ENCODE data around the gene TNS4. TPM values are rescaled to one million over a fixed set of nuclear protein-coding genes. Genes with fewer than 3 reads are reported as not detected.

TNS4 gene
- total RNA-seq, 2 experiments from 2014 or later: 7.3 to 7.6 TPM

DNA sequence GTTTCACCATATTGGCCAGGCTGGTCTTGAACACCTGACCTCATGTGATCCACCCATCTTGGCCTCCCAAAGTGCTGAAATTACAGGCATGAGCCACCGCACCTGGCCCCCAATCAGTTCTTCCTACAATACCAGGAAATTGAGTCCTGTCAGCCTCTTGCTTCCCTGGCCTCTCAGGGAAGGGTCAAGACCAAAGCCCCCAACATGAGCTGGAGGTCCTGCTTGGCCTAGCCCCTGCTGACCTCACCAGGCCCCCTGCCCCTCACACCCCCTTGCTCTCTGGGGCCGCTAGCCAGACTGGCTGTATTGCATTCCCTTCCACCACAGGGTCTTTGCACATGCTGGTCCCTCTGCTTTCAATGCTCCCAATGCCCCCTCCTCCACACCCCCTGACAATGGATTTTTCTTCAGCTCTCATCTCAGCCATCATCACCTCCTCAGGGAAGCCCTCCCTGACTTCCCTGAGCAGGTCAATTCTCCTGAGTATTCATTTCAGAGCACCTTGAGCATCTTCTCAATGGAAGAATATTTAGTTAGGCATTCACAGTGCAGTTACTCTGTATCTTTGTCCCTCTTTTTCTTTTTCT, 34.0 kb downstream of the TNS4 start:
- Mint-ChIP-seq H3K27ac (no peak overlapping the region), H3K9me3 (no peaks in the 10 kb centered on the region), H3K27me3 (peaks cover 4% of the 10 kb centered on the region), H3K36me3 (no peaks in the 10 kb centered on the region), H3K4me3 (no peak overlapping the region), H3K4me1 (no peaks in the 10 kb centered on the region)
- DNase-seq: no peak

DNA sequence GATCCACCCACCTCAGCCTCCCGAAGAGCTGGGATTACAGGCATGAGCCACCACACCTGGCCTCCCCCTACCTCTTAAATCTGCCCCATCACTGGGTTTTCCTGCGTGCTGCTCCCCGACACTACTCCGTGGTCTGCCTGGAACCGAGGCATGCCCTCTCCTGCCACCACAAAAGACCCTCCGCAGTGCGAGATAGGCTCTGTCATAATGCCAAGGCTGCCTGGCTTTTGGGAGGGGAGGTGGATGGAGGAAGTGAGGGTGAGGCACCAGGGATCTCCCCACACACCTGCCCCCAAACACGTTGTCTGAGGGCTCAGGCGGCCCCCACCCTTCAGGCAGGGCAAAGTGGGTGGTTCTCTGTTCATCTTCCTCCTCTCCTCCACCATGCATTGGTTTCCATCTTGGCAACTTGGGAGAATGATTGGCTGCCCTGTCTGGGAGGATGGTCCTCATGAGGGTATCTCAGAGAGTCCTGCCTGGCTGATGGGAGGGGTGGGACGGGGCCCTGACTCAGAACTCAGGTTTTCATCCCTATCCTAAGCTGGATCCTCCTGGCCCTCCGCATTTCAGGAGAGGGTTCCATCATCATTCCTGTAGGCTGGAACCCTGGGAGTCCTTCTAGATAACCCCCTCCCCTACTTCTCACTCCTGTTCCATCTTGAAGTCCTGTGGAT, 35.0 kb downstream of the TNS4 start:
- H3K27me3 Mint-ChIP-seq: peaks cover 4% of the 10 kb centered on the region
- no peak overlapping the region for H3K27ac Mint-ChIP-seq
- no peaks in the 10 kb centered on the region for H3K9me3 Mint-ChIP-seq
- no peaks in the 10 kb centered on the region for H3K4me1 Mint-ChIP-seq
- H3K36me3 Mint-ChIP-seq: no peaks in the 10 kb centered on the region
- no peak overlapping the region for H3K4me3 Mint-ChIP-seq
- DNase-seq: no peak

DNA sequence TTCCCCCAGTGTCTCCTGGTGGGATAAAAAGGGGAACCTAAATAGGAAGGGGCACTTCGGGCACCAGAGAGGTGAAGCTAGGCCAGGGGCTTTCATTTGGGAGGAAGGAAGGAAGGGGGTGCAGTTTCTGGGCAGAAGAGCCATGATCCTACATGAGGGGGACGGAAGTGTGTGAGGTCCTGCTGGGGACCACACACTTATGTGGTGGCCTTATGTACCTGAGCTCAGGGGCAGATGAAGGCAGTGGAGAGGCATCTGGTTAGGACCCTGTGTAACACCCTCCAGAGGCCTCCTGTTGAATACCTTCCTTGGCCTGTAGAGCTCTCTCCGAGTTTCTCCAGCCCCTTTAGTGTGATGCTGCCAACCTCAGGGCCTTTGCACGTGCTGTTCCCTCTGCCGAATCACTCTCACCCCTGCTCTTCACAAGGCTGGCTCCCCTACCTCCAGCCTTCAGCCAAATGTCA, 37.0 kb downstream of the TNS4 start:
- no peak overlapping the region for H3K27ac Mint-ChIP-seq
- H3K9me3 Mint-ChIP-seq: no peaks in the 10 kb centered on the region
- DNase-seq: no peak
- H3K4me1 Mint-ChIP-seq: no peaks in the 10 kb centered on the region
- no peaks in the 10 kb centered on the region for H3K36me3 Mint-ChIP-seq
- no peak overlapping the region for H3K4me3 Mint-ChIP-seq
- peaks cover 4% of the 10 kb centered on the region for H3K27me3 Mint-ChIP-seq

DNA sequence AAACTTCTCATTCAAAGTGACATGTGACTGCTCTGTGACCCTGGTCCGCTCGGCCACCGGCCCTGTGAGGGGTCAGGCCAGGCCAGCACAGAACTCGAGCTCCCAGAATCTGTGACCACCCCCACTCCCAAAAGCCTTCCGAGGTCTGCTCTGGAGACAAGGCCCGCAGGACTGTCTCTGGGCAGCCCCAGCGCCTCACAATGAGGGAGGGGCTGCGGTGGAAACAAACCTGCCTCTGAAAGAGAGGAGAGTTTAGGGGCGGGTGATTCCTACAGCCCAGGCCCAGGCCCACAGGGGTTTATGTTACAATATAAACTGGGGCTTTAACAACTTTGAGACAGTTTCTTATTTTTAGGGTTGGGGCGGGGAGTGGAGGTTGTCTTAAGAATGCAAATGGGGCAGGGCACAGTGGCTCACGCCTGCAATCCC, 38.3 kb downstream of the TNS4 start:
- no peaks in the 10 kb centered on the region for H3K9me3 Mint-ChIP-seq
- no peak overlapping the region for H3K4me3 Mint-ChIP-seq
- DNase-seq: no peak
- no peak overlapping the region for H3K27ac Mint-ChIP-seq
- no peaks in the 10 kb centered on the region for H3K4me1 Mint-ChIP-seq
- H3K27me3 Mint-ChIP-seq: peaks cover 4% of the 10 kb centered on the region
- no peaks in the 10 kb centered on the region for H3K36me3 Mint-ChIP-seq

DNA sequence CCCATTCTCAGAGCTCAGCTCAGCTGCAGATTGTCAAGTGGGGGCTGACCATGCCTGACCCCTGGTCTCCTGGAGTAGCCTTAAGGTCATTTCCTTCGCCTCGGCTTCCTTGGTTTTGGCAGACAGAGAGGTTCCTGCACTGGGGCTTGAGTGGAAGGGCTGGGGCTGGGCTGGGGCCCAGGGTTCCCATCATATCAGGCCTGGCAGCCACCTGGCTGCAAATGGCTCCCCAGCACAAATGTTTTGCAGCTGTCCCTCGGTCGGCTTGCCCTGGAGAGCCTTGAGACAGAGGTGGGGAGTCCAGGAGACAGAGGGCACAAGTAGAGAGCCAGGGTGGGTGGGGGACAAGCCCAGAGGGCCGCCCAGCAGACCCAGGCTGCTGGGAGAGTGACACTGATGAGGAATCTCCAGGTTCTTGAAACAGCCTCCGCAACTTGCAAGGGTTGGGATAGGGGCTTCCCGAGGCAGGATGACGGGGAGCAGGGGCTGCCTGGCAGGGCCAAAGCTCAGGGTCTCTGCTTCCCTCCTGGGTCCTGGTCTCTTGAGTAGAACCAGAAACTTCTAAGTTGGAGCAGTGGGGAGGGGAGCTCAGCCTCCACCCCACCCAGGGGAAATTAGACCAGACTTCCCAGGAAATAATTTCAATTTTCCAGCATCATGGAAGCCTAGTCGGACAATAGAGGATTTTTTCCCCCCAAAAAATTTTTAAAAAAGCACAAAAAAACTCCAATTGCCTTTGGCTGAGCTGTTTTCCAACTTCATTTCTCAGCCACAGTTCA, 38.9 kb downstream of the TNS4 start:
- no peak for DNase-seq
- no peak overlapping the region for H3K27ac Mint-ChIP-seq

DNA sequence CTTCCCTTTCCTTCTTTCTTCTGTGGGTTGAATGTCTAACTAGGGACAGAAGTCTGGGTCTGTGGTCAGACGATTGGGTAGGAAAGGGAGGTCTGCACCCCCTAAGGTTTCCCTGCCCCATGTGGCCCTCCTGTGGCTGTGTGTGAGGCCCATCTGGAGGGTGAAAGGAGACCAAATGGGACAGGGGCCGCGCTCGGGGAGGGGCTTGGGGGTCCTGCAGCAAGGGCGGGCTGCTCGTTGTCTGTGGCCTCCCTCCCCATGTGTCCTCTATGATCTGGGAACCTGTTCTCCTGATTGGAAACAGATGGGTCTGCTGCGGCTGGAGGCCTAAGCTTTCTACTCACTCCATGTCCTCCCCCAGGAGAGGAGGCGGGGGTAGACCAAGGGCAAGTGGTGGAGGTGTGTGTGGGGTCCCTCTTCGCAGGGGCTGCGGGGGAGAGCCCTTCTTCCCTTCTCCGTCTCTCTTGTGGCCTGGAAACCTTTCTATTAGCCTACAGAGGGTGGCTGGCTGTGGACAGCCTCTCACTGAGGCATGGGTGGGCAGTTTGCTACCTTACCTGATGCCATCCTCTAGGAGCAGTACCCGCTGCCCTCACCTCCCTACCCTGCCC, 39.6 kb downstream of the TNS4 start:
- no peak for DNase-seq
- Mint-ChIP-seq H3K27me3 (peaks cover 2% of the 10 kb centered on the region), H3K4me1 (no peaks in the 10 kb centered on the region), H3K4me3 (no peak overlapping the region), H3K9me3 (no peaks in the 10 kb centered on the region), H3K27ac (no peak overlapping the region), H3K36me3 (no peaks in the 10 kb centered on the region)

More for the DNA sequence above, 38.9 kb downstream of the TNS4 start:
- H3K27me3 Mint-ChIP-seq: peaks cover 4% of the 10 kb centered on the region
- H3K4me3 Mint-ChIP-seq: no peak overlapping the region
- H3K9me3 Mint-ChIP-seq: no peaks in the 10 kb centered on the region
- no peaks in the 10 kb centered on the region for H3K36me3 Mint-ChIP-seq
- H3K4me1 Mint-ChIP-seq: no peaks in the 10 kb centered on the region

DNA sequence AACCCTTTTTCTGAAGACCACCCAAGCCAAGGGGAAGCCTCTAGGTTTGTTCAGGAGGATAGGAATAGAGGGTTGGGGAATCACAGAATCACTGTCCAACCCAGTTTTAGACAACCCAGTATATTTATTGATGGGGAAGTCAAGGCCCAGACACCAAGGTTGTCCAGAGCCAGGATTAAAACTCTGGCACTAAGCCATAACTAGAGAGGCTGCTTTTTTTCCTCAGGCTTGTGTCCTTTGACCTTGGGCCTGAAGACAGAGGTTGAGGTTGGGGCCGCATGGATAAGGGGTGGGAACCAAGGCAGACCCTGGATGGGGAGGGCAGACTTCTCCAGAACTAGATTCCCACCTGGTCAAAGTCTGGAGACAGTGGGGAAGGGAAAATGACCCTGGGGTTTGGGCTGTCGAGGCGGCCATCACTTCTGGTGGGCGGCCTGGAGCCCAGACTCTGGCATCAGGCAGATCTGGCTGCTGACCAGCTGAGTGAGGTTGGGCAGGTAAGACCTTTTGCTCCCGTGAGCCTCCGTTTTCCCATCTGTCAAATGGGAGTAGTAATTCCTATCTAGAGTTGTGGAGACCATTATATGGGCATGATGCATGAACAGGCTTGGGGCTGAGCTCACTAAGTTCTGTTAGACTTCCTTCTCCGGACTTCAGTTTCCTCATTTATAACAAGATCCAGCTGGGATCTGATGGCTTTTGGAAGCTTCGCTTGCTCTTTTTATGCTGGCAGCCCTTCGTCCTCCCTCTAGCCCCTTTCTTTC, 40.3 kb downstream of the TNS4 start:
- no peaks in the 10 kb centered on the region for H3K9me3 Mint-ChIP-seq
- no peak overlapping the region for H3K27ac Mint-ChIP-seq
- no peak for DNase-seq
- no peaks in the 10 kb centered on the region for H3K36me3 Mint-ChIP-seq
- H3K27me3 Mint-ChIP-seq: no peaks in the 10 kb centered on the region
- H3K4me3 Mint-ChIP-seq: no peak overlapping the region
- H3K4me1 Mint-ChIP-seq: no peaks in the 10 kb centered on the region

DNA sequence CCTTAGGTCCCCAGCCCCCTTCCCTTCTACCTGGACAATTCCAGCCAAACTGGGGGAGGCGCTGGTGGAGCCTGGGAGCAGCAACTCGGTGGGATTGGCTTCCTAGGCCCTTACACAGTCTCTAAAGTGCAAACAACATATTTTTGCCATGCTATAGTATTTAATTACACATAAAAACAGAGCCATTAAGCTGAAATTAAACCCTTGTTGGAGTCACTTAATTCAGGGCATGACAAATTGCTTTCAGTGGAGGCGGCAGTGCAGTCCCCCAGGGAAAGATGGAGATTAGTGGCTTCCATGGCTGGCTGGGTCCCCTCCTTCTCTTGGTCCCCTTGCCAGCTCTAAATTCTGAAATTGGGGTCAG, 40.8 kb downstream of the TNS4 start:
- Mint-ChIP-seq H3K27ac (no peak overlapping the region), H3K9me3 (no peaks in the 10 kb centered on the region), H3K27me3 (no peaks in the 10 kb centered on the region), H3K4me3 (no peak overlapping the region), H3K4me1 (no peaks in the 10 kb centered on the region), H3K36me3 (no peaks in the 10 kb centered on the region)
- no peak for DNase-seq

DNA sequence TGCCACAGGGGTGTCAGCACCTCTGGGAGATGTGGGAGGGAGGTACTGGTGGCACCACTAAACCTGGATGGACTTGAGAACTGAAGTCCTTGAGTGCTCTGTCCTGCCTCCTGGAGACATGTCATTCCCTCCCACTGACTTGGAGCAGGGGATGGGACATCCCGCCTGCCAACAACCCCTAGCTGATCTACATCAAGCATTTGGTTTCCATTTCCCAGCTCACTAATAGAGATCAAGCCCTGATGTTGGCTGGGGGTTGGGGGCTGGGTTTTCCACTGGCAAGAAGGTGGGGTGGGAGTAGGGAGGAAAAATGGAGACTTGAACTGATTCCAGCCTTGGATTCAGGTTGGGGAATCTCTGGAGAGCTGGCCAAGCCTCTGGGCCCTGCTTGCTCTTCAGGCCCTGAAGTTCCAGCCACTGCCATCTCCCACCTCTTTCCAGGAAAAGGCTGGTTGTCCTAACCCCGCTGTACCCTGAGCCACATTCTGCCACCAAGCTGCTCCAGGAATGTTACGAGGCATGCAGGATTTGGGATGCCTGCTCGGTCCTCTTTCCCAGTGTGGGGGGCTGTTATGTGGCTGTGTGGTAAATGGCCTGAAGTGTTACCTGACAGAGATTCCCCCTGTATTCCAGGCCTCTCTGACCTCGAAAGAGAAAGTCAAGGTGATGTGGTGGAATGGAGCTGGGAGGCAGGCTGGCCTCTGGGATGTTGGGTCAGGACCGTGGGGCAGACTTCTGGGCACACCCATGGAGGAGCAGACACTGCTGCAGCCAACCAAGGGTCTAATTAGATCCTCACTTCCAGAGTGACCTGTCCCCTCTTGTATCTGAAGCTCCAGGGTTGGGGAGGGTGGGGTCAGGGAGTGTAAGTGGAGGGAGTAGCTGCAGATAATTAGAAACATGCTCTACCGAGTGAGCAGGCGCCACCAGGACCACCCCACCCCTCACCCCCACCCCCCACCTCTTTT, 41.5 kb downstream of the TNS4 start:
- Mint-ChIP-seq H3K27me3 (no peaks in the 10 kb centered on the region), H3K36me3 (no peaks in the 10 kb centered on the region), H3K4me1 (no peaks in the 10 kb centered on the region), H3K27ac (no peak overlapping the region), H3K9me3 (no peaks in the 10 kb centered on the region), H3K4me3 (no peak overlapping the region)
- DNase-seq: no peak

DNA sequence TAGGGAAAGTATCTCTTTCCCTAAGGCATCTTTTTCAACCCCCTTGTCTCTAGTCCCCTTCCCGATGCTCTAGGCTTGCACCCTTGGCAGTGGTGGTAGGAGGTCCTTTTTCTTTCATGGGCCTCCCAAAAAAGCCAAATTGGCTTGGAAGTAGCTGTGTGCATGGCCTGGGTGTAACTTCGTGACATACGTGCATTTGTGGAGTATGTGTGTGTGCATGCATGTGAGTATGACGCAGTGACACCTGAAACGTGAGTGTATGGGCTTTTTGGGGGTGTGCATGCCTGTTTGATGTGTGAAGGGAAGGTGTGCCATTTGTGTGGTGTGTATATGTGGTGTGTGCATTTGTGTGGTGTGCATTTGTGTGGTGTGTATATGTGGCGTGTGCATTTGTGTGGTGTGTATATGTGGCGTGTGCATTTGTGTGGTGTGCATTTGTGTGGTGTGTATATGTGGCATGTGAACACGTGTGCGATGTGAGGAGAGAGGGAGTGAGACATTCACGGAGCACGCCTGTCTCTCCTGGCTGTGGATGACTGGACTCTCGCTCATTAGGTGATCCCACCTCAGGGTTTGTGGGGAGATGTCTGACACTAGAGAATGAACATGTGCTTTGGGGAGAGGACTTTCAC, 42.5 kb downstream of the TNS4 start:
- no peak overlapping the region for H3K4me3 Mint-ChIP-seq
- peaks cover under 1% of the 10 kb centered on the region for H3K27me3 Mint-ChIP-seq

DNA sequence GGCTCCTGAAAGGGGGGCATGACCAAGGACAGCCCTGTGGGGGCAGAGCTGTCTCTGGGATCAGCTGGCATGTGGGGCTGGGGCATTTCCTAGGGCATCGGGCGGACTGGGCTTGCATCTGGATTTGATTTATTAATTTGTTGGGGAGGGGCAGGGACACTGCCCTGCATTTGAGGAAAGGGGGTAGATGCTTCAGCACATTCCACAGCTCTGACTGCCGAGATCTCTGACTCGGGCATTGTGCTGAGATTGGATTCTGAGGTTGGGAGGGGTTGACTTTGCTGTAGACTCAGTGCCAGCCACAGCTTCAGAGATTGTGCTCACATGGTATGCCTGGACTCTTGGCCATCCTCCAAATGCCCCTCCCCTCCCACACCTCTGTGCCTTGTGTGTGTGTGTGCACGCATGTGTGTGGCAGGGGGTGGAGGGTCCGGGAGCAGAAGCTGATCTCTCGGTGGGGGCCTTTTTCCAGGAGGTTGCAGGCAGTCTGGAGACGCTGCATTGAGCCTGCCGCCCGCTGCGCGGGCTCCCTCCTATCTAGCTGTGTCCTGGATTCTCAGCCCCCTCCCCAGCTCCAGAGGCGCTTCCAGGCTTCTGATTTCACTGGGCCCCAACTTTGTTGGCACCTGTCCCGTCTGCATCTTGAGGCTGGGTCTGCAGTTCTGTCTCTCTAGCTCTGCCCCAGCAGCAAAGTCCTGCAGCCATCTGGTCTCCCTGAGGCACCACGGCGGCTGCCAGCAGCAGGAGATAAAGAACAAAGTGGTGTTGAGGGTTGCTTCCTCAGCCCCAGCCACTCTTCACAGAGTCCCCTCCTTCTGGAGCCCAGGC, 43.2 kb downstream of the TNS4 start:
- Mint-ChIP-seq H3K27ac (no peak overlapping the region), H3K4me3 (no peak overlapping the region), H3K27me3 (peaks cover 4% of the 10 kb centered on the region), H3K36me3 (no peaks in the 10 kb centered on the region), H3K9me3 (no peaks in the 10 kb centered on the region), H3K4me1 (no peaks in the 10 kb centered on the region)
- no peak for DNase-seq

More for the DNA sequence above, 42.5 kb downstream of the TNS4 start:
- Mint-ChIP-seq H3K27ac (no peak overlapping the region), H3K9me3 (no peaks in the 10 kb centered on the region), H3K4me1 (no peaks in the 10 kb centered on the region), H3K36me3 (no peaks in the 10 kb centered on the region)
- no peak for DNase-seq

DNA sequence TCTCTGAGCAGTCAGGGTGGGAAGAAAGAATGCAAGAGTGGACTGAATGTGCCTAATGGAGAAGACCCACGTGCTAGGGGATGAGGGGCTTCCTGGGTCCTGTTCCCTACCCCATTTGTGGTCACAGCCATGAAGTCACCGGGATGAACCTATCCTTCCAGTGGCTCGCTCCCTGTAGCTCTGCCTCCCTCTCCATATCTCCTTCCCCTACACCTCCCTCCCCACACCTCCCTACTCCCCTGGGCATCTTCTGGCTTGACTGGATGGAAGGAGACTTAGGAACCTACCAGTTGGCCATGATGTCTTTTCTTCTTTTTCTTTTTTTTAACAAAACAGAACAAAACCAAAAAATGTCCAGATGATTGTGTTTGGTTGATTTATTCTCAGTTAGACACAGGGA, 44.1 kb downstream of the TNS4 start:
- peaks cover 4% of the 10 kb centered on the region for H3K27me3 Mint-ChIP-seq
- H3K27ac Mint-ChIP-seq: no peak overlapping the region
- peaks cover 4% of the 10 kb centered on the region for H3K4me1 Mint-ChIP-seq
- no peaks in the 10 kb centered on the region for H3K36me3 Mint-ChIP-seq
- no peaks in the 10 kb centered on the region for H3K9me3 Mint-ChIP-seq
- no peak overlapping the region for H3K4me3 Mint-ChIP-seq
- no peak for DNase-seq

DNA sequence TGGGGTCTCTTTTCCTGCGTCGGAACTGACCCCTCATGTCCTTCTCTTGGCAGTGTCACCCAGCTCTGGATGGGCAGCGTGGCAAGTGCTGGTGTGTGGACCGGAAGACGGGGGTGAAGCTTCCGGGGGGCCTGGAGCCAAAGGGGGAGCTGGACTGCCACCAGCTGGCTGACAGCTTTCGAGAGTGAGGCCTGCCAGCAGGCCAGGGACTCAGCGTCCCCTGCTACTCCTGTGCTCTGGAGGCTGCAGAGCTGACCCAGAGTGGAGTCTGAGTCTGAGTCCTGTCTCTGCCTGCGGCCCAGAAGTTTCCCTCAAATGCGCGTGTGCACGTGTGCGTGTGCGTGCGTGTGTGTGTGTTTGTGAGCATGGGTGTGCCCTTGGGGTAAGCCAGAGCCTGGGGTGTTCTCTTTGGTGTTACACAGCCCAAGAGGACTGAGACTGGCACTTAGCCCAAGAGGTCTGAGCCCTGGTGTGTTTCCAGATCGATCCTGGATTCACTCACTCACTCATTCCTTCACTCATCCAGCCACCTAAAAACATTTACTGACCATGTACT, 44.9 kb downstream of the TNS4 start:
- peaks cover 10% of the 10 kb centered on the region for H3K4me1 Mint-ChIP-seq
- H3K27ac Mint-ChIP-seq: no peak overlapping the region
- H3K9me3 Mint-ChIP-seq: no peaks in the 10 kb centered on the region
- peaks cover 4% of the 10 kb centered on the region for H3K27me3 Mint-ChIP-seq
- no peak for DNase-seq
- no peaks in the 10 kb centered on the region for H3K36me3 Mint-ChIP-seq
- H3K4me3 Mint-ChIP-seq: no peak overlapping the region

Measured in activated naive CD8-positive, alpha-beta T cell treated with anti-CD3 and anti-CD28 coated beads for 36 hours (primary cell).